ENCODE data around the gene CALML5.
A peak's percentile ranks its signal among the peaks of the same experiment; 100 is the strongest.

CALML5 gene

GRCh38 chr10:5492929-5493576 lies 6.3 kb downstream of the CALML5 start:
- no peak for FAIRE-seq
- TF ChIP-seq POLR2A (IDR thresholded peaks at IDR 0.05; ENCODE audit: low read depth, low read length) = no peak
- no peak for DNase-seq (ENCODE audit: insufficient read length, low spot score)

GRCh38 chr10:5492322-5492855 lies 7.0 kb downstream of the CALML5 start:
- no peak for TF ChIP-seq POLR2A (IDR thresholded peaks at IDR 0.05; ENCODE audit: low read depth, low read length)
- DNase-seq (ENCODE audit: insufficient read length, low spot score) (no peak), FAIRE-seq (no peak)

DNA sequence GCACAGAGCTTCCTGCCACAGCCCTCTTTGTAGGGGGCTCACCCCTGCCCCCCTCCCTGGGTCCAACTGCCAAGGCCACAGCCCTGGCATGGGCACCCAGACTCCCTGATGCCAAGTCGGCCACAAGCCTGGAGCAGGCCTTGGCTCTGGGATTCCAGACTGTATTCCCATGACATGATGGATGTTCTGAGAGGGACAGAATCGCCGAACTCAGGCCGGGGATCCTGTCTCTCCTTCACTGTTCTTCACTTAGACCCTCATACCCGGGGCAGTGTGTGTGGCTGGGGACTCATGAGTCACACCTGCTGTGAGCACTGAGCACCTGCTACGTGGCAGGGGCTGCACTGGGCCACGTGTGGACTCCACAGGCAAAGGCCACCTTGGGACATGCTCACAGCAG lies 7.9 kb downstream of the CALML5 start:
- DNase-seq (ENCODE audit: insufficient read length, low spot score) (no peak), FAIRE-seq (no peak)
- no peak for TF ChIP-seq POLR2A (IDR thresholded peaks at IDR 0.05; ENCODE audit: low read depth, low read length)

DNA sequence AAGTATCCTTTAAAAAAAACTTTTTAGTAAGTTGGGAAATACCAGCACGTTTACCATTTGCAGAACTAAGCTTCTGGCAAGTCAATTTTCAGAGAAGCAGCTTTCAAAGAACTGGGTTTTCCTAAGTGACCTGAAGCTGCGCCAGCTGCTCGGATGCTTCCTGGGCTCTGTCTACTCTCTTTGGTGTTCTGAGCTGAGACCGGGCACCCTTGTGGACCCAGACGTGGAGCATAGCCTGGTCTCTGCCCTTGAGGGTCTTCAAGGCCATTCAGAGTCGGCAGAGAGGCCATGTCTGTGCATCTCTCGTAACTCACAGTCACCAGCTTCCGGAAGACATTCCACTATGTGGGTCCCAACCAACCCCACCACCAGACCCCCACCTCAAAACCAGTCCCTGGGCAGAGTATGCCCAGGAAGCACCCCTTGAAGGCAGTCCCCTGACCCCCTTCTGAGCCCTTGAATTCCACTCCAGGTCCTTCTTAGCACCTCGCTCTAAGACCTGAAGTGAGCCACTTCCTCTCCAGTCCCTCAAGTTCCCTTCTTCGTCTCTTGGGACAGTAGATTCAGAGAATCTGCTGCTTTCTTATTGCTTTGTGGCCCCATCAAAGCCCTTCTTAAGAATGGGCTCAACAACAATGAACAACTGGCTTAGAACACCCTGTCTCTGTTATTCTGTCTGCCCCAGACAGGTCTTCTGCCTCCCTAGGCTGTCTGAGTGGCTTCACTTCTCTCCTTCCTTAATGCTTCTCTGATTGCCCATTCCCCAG lies 8.5 kb downstream of the CALML5 start:
- DNase-seq (ENCODE audit: insufficient read length, low spot score) = no peak
- no peak for TF ChIP-seq POLR2A (IDR thresholded peaks at IDR 0.05; ENCODE audit: low read depth, low read length)
- FAIRE-seq = no peak

- FAIRE-seq (no peak), DNase-seq (ENCODE audit: insufficient read length, low spot score) (no peak)
- no peak for TF ChIP-seq POLR2A (IDR thresholded peaks at IDR 0.05; ENCODE audit: low read depth, low read length)
Observed at GRCh38 chr10:5490032-5490431, 9.3 kb downstream of the CALML5 start.

DNA sequence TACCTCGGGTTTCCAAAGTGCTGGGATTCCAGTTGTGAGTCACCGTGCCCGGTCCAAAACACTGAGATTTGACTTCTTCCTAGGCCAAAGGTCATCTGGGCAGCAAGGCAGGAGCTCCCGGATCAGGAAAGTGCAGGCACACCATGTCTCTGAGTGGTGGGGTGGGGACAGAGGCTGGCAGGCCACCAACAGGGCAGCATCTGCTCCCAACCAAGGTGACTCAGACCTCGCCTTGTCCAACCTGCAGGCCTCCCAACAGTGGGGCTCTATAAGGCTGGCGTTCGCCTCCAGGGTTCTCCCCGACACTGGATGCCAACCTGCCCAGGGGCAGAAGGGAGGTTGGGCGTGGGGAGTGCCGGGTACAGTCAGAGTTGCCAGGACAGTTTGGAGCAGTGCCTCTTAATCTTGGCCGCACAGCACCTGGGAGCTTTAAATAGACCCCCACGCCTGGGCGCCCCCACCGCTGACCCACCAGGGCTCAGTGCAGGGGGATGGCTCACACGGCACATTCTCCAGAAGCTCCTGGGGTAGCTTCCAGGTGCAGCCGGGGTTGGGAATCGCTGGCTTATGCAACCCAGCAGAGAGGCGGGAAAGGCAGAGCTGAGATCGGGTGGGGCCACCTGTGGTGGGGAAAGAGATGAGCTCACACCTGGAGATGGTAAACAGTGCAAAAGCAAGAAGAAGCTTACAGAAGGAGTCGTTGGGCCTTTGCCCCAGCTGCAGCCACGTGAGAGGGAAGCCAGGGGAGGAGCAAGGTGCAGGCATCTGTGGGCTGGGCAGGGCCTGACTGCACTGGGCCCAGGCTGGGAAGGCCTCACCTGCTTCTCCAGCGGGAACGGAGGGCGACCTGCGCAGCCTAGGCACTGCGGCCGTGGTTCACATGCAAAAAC lies 10.9 kb downstream of the CALML5 start:
- TF ChIP-seq POLR2A (IDR thresholded peaks at IDR 0.05; ENCODE audit: low read depth, low read length) = no peak
- DNase-seq (ENCODE audit: insufficient read length, low spot score) (no peak), FAIRE-seq (no peak)

DNA sequence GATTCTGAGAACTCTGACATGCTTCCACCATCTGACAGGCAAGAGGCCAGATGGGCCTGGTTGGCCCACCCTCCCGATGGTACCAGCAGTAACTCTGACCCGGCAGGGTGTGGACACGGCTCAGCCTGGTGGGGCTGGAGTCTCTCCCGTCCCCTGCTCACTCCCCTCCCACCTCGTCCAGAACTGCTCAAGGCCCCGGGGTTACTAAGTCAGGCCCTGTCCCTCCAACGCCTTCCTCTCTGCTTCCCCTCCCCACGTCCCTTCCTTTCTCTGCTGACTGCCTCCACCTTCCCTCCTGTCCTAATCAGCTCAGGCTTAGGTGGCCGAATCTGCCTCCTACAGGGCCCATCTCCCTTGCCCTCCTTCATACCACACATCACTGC lies 12.5 kb downstream of the CALML5 start:
- TF ChIP-seq POLR2A (IDR thresholded peaks at IDR 0.05; ENCODE audit: low read depth, low read length) = no peak
- DNase-seq (ENCODE audit: insufficient read length, low spot score) (no peak), FAIRE-seq (no peak)

DNA sequence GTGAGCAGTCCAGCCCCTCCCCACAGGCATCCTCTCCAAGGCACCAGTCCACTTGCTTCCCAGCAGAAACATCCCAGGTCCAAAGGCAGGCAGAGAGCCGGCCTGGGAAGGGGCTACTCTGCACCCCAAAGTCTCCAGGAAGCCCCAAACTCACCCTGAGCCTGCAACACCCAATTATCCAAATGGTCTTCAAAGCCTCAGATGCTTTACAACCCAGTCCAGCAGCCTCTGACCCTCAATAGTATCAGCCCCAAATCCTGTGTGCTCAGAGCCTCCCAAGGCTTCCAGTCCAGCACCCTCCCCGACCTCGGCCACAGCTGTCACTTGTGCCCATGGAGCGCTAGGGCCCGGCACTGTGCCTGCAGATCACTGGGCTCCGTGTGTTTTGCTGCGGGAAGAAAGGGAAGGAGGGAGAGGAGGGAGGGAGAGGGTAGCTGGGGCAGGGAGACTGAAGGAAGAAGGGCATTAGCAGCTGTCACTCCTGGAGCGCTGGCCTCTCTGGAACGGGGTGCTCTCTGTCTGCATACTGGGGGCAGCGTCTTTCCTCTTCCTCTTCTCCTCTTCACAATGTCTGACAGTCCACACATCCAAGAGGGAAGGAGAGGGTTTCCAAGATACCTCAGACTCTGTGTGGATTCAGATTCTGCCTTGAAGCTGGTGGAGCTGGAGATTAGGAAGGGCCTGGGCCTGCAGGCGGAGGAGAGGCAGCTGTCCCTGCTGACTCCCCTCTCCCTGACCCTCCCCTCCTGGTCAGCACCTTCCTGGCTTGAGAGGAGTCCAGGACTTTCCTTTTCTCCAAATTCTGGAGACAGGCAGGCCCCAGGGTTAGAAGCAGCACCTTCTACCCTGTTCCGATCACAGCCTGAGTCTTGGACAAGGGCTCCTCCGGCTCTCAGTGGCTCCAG lies 13.2 kb downstream of the CALML5 start:
- no peak for FAIRE-seq
- TF ChIP-seq POLR2A (IDR thresholded peaks at IDR 0.05; ENCODE audit: low read depth, low read length) = no peak
- DNase-seq (ENCODE audit: insufficient read length, low spot score) = no peak

DNA sequence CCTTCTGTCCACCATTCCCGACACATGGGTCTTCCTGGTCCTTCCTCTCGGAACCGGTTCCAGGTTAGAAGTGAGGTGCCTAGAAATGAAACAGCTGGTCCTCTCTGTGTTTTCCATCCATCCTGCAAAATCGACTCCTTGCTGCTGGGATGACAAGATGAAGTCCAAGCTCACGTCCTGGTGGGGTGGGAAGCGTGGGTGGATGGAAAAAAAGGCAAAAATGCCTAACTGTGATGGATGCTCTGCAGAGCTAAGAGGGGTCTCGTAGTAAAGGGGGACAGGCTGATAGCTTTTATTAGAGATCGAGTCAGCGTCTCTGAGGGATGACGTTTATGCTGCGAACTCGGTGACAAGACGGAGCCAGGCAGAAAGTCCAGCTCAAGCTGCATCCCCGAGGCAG lies 14.1 kb downstream of the CALML5 start:
- DNase-seq (ENCODE audit: insufficient read length, low spot score) (no peak), FAIRE-seq (no peak)
- no peak for TF ChIP-seq POLR2A (IDR thresholded peaks at IDR 0.05; ENCODE audit: low read depth, low read length)

GRCh38 chr10:5484205-5484604 lies 15.2 kb downstream of the CALML5 start:
- DNase-seq (ENCODE audit: insufficient read length, low spot score) (peak; percentile 19), FAIRE-seq (no peak)
- TF ChIP-seq POLR2A (IDR thresholded peaks at IDR 0.05; ENCODE audit: low read depth, low read length) = no peak

- DNase-seq (ENCODE audit: insufficient read length, low spot score) (no peak), FAIRE-seq (no peak)
- no peak for TF ChIP-seq POLR2A (IDR thresholded peaks at IDR 0.05; ENCODE audit: low read depth, low read length)
Observed at GRCh38 chr10:5482016-5482415, 17.4 kb downstream of the CALML5 start.

DNA sequence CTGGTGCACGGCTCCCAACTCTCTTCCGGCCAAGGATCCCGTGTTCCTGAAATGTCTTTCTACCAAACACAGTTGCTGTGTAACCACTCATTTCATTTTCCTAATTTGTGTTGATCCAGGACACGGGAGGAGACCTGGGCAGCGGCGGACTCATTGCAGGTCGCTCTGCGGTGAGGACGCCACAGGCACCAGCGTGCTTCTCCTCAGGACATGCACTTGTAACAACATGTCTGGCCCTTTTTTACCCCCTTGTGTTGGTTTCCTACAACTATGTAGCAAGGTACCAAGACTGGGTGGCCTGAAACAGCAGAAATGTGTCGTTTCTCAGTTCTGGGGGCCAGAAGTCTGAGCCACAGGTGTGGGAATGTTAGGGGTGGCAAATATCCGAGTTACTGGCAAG lies 18.2 kb downstream of the CALML5 start:
- TF ChIP-seq POLR2A (IDR thresholded peaks at IDR 0.05; ENCODE audit: low read depth, low read length) = no peak
- no peak for DNase-seq (ENCODE audit: insufficient read length, low spot score)
- no peak for FAIRE-seq

Measured in H54 (cell line).